SK-N-SH treated with all-trans-retinoic acid at 6 μM for 48 hours (cell line): ENCODE data around the gene PALLD.
A peak's percentile ranks its signal among the peaks of the same experiment; 100 is the strongest.

ENCODE experiments used
- ATAC-seq: fragments of 200-7000 bp; cut with Tn5 transposase; 3 replicates; pipeline ENCODE4 v1.9.1; 2020; ENCODE audit warnings: mild to moderate bottlenecking, moderate library complexity
- ARNTL ChIP-seq: fragments of 450-650 bp; formaldehyde crosslinking; IDR thresholded peaks from 2 replicates; pipeline ENCODE4 v1.5.0; 2020; ENCODE audit warnings: low read depth, mild to moderate bottlenecking, moderate library complexity, borderline replicate concordance
- BACH2 ChIP-seq: fragments of 250-450 bp; sonication (Bioruptor Pico); IDR thresholded peaks from 2 replicates; pipeline ENCODE4 v1.9.0; 2021; ENCODE audit warnings: mild to moderate bottlenecking, borderline replicate concordance
- CSDC2 ChIP-seq: fragments of 250-450 bp; sonication (Bioruptor Pico); IDR thresholded peaks from 2 replicates; pipeline ENCODE4 v1.5.0; 2020; ENCODE audit warnings: mild to moderate bottlenecking, moderate library complexity
- ISL1 ChIP-seq: fragments of 250-450 bp; sonication (Bioruptor Pico); IDR thresholded peaks from 2 replicates; pipeline ENCODE4 v2.1.2; 2022; ENCODE audit warnings: mild to moderate bottlenecking, moderate library complexity
- PPARA ChIP-seq: fragments of 250-450 bp; sonication (Bioruptor Pico); IDR thresholded peaks from 2 replicates; pipeline ENCODE4 v1.5.0; 2020; ENCODE audit warnings: mild to moderate bottlenecking, borderline replicate concordance
- RARB ChIP-seq: fragments of 250-450 bp; sonication (Bioruptor Pico); IDR thresholded peaks from 2 replicates; pipeline ENCODE4 v1.8.0; 2021; ENCODE audit warnings: mild to moderate bottlenecking, moderate library complexity
- TCF4 ChIP-seq: fragments of 250-450 bp; sonication (Bioruptor Pico); IDR thresholded peaks from 2 replicates; pipeline ENCODE4 v1.8.0; 2021; ENCODE audit warnings: mild to moderate bottlenecking, moderate library complexity, borderline replicate concordance
- TSHZ2 ChIP-seq: fragments of 250-450 bp; sonication (Bioruptor Pico); IDR thresholded peaks from 2 replicates; pipeline ENCODE4 v1.5.0; 2020; ENCODE audit warnings: mild to moderate bottlenecking, moderate library complexity
- ZC3H10 ChIP-seq: fragments of 250-450 bp; sonication (Bioruptor Pico); IDR thresholded peaks from 2 replicates; pipeline ENCODE4 v1.5.1; 2021; ENCODE audit warnings: mild to moderate bottlenecking, moderate library complexity
- ZFP3 ChIP-seq: fragments of 250-450 bp; sonication (Bioruptor Pico); IDR thresholded peaks from 2 replicates; pipeline ENCODE4 v1.5.0; 2020; ENCODE audit warnings: mild to moderate bottlenecking, moderate library complexity
- ZFP30 ChIP-seq: fragments of 450-650 bp; formaldehyde crosslinking; IDR thresholded peaks from 2 replicates; pipeline ENCODE4 v1.5.0; 2022; ENCODE audit warnings: mild to moderate bottlenecking, moderate library complexity
- ZNF8 ChIP-seq: fragments of 450-650 bp; formaldehyde crosslinking; IDR thresholded peaks from 2 replicates; pipeline ENCODE4 v1.5.0; 2020; ENCODE audit warnings: mild to moderate bottlenecking, moderate library complexity
- TF ChIP-seq, protein P1 (sequence below): fragments of 250-450 bp; sonication (Bioruptor Pico); IDR thresholded peaks from 2 replicates; pipeline ENCODE4 v1.8.0; 2020; ENCODE audit warnings: mild to moderate bottlenecking, moderate library complexity, borderline replicate concordance
- TF ChIP-seq, protein P2 (sequence below): fragments of 250-450 bp; sonication (Bioruptor Pico); IDR thresholded peaks from 2 replicates; pipeline ENCODE4 v1.5.1; 2020; ENCODE audit warnings: low read depth, mild to moderate bottlenecking, moderate library complexity
- TF ChIP-seq, protein P3 (sequence below): fragments of 250-450 bp; sonication (Bioruptor Pico); IDR thresholded peaks from 2 replicates; pipeline ENCODE4 v1.8.0; 2021; ENCODE audit warnings: low read depth, mild to moderate bottlenecking, moderate library complexity, borderline replicate concordance

PALLD gene

DNA sequence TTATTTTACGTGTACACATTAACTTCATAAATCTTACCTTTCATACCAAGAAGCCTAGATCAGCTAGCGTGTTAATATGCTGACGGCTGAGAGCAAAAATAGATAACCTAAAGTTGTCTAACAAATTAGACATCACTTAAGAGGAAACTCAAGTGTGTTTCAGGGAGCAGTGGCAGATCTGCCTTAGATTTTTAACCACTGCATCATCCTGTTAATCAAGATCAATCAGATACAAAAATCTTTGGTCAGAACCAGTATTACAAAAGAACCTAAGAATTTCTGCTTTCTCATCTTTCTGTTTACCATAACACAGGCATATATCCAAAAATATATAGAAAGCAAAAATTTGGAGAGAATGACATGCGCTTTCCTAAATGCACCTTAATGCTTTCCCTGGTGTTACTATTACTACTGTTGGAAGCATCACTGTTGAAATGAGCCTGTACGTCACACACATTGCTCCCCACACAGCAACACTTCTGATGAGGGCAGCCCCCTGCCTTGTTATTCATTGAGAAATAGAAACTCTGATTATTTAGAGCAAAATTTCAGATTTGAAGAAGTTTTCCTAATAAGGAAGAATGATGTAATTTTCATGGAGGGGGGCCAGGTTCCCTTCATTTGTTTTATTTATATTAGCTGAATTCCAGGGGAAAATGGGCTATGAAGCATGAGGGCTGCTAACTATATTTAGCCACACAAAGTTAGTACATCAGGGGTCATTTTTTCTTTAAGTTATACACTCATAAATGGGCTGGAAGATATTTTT lies 360.9 kb downstream of the PALLD start:
- ATAC-seq: no peak
- TF ChIP-seq, protein P1, sequence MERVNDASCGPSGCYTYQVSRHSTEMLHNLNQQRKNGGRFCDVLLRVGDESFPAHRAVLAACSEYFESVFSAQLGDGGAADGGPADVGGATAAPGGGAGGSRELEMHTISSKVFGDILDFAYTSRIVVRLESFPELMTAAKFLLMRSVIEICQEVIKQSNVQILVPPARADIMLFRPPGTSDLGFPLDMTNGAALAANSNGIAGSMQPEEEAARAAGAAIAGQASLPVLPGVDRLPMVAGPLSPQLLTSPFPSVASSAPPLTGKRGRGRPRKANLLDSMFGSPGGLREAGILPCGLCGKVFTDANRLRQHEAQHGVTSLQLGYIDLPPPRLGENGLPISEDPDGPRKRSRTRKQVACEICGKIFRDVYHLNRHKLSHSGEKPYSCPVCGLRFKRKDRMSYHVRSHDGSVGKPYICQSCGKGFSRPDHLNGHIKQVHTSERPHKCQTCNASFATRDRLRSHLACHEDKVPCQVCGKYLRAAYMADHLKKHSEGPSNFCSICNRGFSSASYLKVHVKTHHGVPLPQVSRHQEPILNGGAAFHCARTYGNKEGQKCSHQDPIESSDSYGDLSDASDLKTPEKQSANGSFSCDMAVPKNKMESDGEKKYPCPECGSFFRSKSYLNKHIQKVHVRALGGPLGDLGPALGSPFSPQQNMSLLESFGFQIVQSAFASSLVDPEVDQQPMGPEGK (CRISPR knock-in tag): no peak
- no peak for TF ChIP-seq RARB
- TF ChIP-seq ISL1 (CRISPR knock-in tag): 0 out of 2 replicates have a peak, but pooled peaks have one; percentile 15
- TF ChIP-seq TSHZ2 (CRISPR knock-in tag): no peak
- TF ChIP-seq BACH2: no peak
- TF ChIP-seq, protein P2, sequence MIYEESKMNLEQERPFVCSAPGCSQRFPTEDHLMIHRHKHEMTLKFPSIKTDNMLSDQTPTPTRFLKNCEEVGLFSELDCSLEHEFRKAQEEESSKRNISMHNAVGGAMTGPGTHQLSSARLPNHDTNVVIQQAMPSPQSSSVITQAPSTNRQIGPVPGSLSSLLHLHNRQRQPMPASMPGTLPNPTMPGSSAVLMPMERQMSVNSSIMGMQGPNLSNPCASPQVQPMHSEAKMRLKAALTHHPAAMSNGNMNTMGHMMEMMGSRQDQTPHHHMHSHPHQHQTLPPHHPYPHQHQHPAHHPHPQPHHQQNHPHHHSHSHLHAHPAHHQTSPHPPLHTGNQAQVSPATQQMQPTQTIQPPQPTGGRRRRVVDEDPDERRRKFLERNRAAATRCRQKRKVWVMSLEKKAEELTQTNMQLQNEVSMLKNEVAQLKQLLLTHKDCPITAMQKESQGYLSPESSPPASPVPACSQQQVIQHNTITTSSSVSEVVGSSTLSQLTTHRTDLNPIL (CRISPR knock-in tag): no peak
- no peak for TF ChIP-seq ZC3H10 (CRISPR knock-in tag)
- TF ChIP-seq, all 23 proteins: peak for 1

DNA sequence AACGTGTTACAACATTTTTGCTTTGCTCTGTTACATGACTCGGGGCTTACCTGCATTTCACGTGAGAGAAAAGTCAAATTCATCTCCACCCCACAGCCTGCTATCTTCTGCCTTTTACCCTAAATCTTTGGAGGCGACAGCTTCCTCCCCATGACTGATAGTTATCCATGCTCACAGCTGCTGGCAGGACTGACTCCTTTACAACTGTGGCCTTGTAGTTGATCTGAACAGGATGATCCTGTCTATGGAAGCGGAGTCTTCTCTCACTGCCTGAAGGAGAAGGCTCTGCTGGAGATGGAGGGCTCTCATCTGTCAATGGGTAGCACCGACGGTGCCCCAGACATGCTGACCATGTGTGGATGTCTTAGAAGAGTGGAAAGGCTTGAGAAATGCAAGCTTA lies 362.2 kb downstream of the PALLD start:
- ATAC-seq: no peak
- TF ChIP-seq ZFP30 (no peak), PPARA (CRISPR knock-in tag) (no peak), TCF4 (CRISPR knock-in tag) (no peak), ZNF8 (CRISPR knock-in tag) (no peak), ZFP3 (CRISPR knock-in tag) (no peak), CSDC2 (no peak), BACH2 (no peak), ARNTL (CRISPR knock-in tag) (no peak), TSHZ2 (CRISPR knock-in tag) (no peak)
- TF ChIP-seq, protein P3, sequence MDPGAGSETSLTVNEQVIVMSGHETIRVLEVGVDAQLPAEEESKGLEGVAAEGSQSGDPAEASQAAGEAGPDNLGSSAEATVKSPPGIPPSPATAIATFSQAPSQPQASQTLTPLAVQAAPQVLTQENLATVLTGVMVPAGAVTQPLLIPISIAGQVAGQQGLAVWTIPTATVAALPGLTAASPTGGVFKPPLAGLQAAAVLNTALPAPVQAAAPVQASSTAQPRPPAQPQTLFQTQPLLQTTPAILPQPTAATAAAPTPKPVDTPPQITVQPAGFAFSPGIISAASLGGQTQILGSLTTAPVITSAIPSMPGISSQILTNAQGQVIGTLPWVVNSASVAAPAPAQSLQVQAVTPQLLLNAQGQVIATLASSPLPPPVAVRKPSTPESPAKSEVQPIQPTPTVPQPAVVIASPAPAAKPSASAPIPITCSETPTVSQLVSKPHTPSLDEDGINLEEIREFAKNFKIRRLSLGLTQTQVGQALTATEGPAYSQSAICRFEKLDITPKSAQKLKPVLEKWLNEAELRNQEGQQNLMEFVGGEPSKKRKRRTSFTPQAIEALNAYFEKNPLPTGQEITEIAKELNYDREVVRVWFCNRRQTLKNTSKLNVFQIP (CRISPR knock-in tag): no peak
- TF ChIP-seq, protein P1 (CRISPR knock-in tag): no peak
- TF ChIP-seq, protein P2 (CRISPR knock-in tag): no peak
